Gastroesophageal sphincter (tissue), 3 donors: ENCODE results near the gene NDUFB4.

Experiments
- CTCF ChIP-seq, 4 experiments: fragments of 200-600 bp in 2 of 4; fragments of 450-650 bp in 2 of 4; sonication (generic) in 1 of 4; IDR thresholded peaks; one replicate each; pipeline ENCODE4 v1.5.1; 2017 to 2019; ENCODE audit warnings: antibody characterized with exemption in 4 of 4, mild to moderate bottlenecking in 2 of 4, moderate library complexity in 2 of 4
- POLR2A ChIP-seq, 2 donors: fragments of 450-650 bp; IDR thresholded peaks; one replicate each; pipeline ENCODE4 v1.6.1; 2017; ENCODE audit warnings: antibody characterized with exemption in 2 of 2, mild to moderate bottlenecking in 2 of 2, moderate library complexity in 1 of 2
- POLR2AphosphoS5 ChIP-seq: sonication (generic); formaldehyde crosslinking; IDR thresholded peaks from one replicate; pipeline ENCODE4 v1.6.1; 2017; ENCODE audit warnings: antibody characterized with exemption

- TF ChIP-seq POLR2A (IDR thresholded peaks at IDR 0.05) (no peak), CTCF (IDR thresholded peaks at IDR 0.05) (no peak), POLR2AphosphoS5 (no peak)
Observed at GRCh38 chr3:120587332-120587975, 8.7 kb upstream of the NDUFB4 start.
